ENCODE measurements around the gene SMIM33. TPM values are rescaled to one million over a fixed set of nuclear protein-coding genes. Genes with fewer than 3 reads are reported as not detected.

Gene SMIM33
- total RNA-seq, 2 donors from 2014 or later = 3.4 to 5.9 TPM

- DNase-seq = no peak
- Histone ChIP-seq H3K9ac (ENCODE audit: low read depth in 2 of 2, low read length in 2 of 2) (peak within 1 kb of the TSS; percentile 9 to 12), H3K4me3 (no peak within 1 kb of the TSS)
Measured at GRCh38 chr5:139462586-139463276, 8.1 kb upstream of the SMIM33 start, which contains the start of gene ECSCR. ECSCR (minus strand) TSS chr5:139462743; CDS start chr5:139462670, 73 bp downstream.

DNA sequence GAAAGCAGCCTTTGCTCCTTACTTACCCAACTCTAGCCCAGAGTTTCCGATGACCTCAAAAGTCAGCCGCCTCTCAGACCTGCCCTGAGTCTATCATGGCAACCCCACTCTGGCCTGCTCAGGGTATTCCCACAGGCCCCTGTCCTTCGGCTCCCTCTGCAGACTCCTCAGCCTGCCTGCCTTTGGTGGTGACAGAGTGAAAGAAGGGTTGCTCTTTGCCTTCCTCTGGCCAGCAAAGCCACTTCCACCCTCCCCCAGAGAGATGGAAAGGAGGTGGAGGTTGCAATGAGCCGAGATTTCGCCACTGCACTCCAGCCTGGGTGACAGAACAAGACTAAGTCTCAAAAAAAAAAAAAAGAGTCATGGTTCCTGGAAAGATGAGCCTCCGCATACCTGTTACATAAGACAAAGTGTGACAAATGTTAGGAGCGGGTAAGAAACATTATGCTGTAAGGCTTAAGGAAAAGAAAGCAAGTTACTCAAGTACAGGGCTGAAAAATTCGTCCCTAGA is 2.3 kb upstream of the SMIM33 start:
- Histone ChIP-seq H3K27me3 (no peaks in the 10 kb centered on the region), H3K9ac (ENCODE audit: low read depth in 2 of 2, low read length in 2 of 2) (no peak overlapping the region), H3K4me1 (no peaks in the 10 kb centered on the region), H3K4me3 (no peak overlapping the region), H3K27ac (no peak overlapping the region), H3K9me3 (no peaks in the 10 kb centered on the region), H3K36me3 (no peaks in the 10 kb centered on the region)
- TF ChIP-seq, protein P1, sequence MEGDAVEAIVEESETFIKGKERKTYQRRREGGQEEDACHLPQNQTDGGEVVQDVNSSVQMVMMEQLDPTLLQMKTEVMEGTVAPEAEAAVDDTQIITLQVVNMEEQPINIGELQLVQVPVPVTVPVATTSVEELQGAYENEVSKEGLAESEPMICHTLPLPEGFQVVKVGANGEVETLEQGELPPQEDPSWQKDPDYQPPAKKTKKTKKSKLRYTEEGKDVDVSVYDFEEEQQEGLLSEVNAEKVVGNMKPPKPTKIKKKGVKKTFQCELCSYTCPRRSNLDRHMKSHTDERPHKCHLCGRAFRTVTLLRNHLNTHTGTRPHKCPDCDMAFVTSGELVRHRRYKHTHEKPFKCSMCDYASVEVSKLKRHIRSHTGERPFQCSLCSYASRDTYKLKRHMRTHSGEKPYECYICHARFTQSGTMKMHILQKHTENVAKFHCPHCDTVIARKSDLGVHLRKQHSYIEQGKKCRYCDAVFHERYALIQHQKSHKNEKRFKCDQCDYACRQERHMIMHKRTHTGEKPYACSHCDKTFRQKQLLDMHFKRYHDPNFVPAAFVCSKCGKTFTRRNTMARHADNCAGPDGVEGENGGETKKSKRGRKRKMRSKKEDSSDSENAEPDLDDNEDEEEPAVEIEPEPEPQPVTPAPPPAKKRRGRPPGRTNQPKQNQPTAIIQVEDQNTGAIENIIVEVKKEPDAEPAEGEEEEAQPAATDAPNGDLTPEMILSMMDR (IDR thresholded peaks at IDR 0.05) = no peak
- intact Hi-C loops (cut with DNase I) = no loop called here
- DNase-seq = no peak

More at GRCh38 chr5:139462586-139463276, 8.1 kb upstream of the SMIM33 start, which contains the start of gene ECSCR:
- H3K27ac ChIP-seq = peak within 1 kb of the TSS; percentile 36
- no peaks in the 10 kb centered on the region for H3K9me3 ChIP-seq
- no peaks in the 10 kb centered on the region for H3K36me3 ChIP-seq
- TF ChIP-seq, protein P1 (IDR thresholded peaks at IDR 0.05) = no peak
- H3K4me1 ChIP-seq = peaks cover 11% of the 10 kb centered on the region
- no peaks in the 10 kb centered on the region for H3K27me3 ChIP-seq
- intact Hi-C loops (cut with DNase I) = no loop called here

- Histone ChIP-seq H3K9ac (ENCODE audit: low read depth in 2 of 2, low read length in 2 of 2) (peak overlapping the region; percentile 35 to 89), H3K4me3 (no peak overlapping the region), H3K4me1 (peaks cover 11% of the 10 kb centered on the region), H3K9me3 (no peaks in the 10 kb centered on the region), H3K27me3 (no peaks in the 10 kb centered on the region), H3K27ac (no peak overlapping the region), H3K36me3 (no peaks in the 10 kb centered on the region)
- intact Hi-C loops (cut with DNase I) = no loop called here
- DNase-seq = no peak
- TF ChIP-seq, protein P1 (IDR thresholded peaks at IDR 0.05) = no peak
Measured at GRCh38 chr5:139472386-139473030, 1.7 kb downstream of the SMIM33 start.

DNA sequence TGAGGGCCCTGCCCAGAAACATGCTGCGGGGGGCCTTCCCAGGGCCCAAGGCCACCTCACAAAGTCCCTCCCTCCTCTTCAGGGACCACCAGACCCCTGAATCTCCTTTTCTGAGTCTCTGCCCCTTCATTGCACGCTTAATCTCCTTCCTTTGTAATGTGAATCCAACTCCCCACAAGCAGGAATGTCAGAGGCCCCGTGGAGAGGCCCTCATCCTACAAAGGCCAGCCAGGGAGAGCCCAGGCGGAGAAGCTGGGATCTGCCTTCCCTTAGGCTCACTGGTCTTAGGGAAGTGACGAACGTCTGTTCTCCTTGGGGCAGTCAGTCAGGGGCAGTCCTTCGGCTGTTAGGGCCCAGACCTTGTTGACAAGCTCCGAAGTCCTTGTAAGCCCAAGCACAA is 2.3 kb downstream of the SMIM33 start:
- no peaks in the 10 kb centered on the region for H3K36me3 ChIP-seq
- H3K27ac ChIP-seq = no peak overlapping the region
- no peaks in the 10 kb centered on the region for H3K9me3 ChIP-seq
- no peak for DNase-seq
- TF ChIP-seq, protein P1 (IDR thresholded peaks at IDR 0.05) = no peak
- H3K4me3 ChIP-seq = no peak overlapping the region
- no peak overlapping the region for H3K9ac ChIP-seq (ENCODE audit: low read depth in 2 of 2, low read length in 2 of 2)
- intact Hi-C loops (cut with DNase I) = no loop called here
- peaks cover 11% of the 10 kb centered on the region for H3K4me1 ChIP-seq
- H3K27me3 ChIP-seq = no peaks in the 10 kb centered on the region

DNA sequence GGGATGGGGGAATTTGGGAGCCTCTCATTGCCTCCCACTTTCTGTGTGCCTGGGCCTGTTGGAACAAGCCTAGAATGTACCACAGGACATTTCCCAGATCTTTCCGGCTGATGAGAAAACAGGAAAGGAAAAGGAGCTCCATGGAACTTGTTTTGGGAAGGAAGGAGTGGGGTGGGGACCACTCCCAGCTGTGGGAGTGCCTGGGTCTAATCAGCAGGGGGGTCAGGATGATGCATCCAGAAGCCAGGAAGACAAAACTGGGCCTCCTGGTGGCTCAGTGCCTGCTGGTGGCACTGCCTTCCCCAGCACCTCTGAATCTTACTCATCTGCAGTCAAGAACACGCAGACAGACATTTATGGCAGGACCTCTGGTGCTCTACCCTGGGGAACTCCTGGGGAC is 2.8 kb downstream of the SMIM33 start:
- no peak for DNase-seq
- H3K36me3 ChIP-seq = no peaks in the 10 kb centered on the region
- H3K4me1 ChIP-seq = peaks cover 11% of the 10 kb centered on the region
- intact Hi-C loops (cut with DNase I) = no loop called here
- no peak overlapping the region for H3K9ac ChIP-seq (ENCODE audit: low read depth in 2 of 2, low read length in 2 of 2)
- H3K27me3 ChIP-seq = no peaks in the 10 kb centered on the region
- no peak overlapping the region for H3K27ac ChIP-seq
- TF ChIP-seq, protein P1 (IDR thresholded peaks at IDR 0.05) = no peak
- H3K9me3 ChIP-seq = no peaks in the 10 kb centered on the region
- no peak overlapping the region for H3K4me3 ChIP-seq

Measured in colonic mucosa (tissue), 4 donors.